ENCODE results near the gene HOMER1.

- TF ChIP-seq CTCF (conservative IDR thresholded peaks at IDR 0.05; ENCODE audit: low read length) (no peak), EZH2phosphoT487 (IDR thresholded peaks at IDR 0.05; ENCODE audit: borderline replicate concordance, low read depth, low read length) (no peak)
These were observed 114.9 kb downstream of the HOMER1 start for GRCh38 chr5:79399046-79399445.

Measured in OCI-LY7 (cell line).